SIG-M5 (cell line): ENCODE measurements around the gene TNRC6C.
"Not testable (repeated sequence)": the region's sequence is repeated elsewhere in the genome, so short reads cannot be mapped to it uniquely, and the experiment has no call there.

ENCODE experiments used
- DNase-seq: peaks from one replicate; lab custom pipeline; 2025; lab: John Stamatoyannopoulos, UW

The TNRC6C gene

DNA sequence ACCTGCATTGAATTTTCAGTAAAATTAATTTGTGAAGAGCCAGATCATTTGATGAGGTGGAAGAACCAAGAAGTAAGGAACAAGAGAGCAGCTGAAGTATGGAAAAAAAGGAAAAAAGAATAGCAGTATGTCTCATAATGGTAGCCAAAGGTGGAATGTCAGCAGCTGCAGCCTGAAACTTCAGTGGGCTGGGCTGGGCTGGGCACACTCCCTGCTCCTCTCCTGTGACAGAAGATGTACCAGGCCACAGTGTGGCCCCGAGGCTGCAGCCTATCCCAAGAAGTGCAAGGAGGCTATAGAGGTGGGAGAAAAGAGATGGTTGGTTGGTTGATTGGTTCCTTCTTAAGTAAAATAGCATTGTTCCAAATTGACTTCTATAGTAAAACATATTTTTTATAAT is 84.5 kb downstream of the TNRC6C start:
- DNase-seq = no peak

DNA sequence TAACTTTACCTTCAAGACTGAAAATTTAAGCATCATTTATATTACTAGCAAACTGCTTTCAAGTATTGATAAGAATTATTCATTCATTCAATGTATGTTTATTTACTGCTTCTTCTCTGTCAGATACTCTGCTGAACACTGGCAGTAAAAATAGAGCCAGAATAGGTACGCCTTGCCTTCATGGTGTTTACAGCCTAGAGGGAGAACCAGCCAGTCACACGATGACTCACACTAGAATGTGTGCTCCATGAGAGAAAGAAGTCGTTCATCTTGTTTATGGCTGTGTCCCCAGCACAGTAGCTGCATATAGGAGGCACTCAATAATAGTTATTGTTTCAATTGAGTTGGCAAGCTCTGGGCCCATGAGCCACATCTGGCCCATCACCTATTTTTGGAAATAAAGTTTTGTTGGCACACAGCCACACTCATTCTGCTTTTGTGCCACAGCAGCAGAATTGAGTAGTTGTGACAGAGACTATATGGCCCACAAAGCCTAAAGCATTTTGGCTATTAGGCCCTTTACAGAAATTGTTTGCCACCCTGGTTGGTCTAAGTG is 85.9 kb downstream of the TNRC6C start:
- DNase-seq = no peak

DNA sequence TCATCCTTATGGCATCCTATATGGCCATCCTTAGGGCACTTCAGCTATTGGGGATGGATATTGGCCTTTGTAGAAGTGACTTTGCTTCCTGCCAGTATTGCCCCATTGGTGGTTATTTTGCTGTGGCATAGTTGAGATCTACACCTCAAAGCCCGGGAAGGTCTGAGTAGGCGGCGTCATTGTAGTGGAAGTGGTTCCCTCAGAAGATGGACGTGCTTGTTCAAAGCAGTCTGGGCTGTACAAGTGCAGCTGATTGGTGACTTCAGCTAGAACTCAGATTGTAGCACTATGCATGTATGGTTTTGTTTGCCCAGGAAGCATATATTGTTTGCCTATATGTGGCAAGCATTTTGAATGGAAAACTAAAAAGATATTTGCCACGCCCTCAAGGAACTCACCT is 86.8 kb downstream of the TNRC6C start:
- no peak for DNase-seq

DNA sequence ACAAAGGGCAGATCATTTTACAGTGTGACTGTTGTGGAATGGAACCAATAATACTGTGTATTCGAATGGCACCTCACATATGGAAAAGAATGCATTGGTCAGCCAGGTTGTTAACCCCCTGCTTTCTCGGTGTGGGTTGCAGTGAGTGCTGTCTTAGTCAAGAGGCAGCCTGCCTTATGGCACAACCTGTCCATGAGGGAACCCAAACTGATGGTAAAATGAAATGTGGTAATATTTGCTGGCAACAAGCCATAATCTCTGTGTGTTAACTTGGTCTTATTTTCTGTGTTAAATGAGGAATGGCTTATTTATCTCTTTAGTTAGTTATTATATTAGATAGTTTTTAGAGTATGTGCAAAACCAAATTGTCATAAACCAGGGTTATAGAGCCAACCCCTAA is 88.4 kb downstream of the TNRC6C start:
- DNase-seq = no peak

DNA sequence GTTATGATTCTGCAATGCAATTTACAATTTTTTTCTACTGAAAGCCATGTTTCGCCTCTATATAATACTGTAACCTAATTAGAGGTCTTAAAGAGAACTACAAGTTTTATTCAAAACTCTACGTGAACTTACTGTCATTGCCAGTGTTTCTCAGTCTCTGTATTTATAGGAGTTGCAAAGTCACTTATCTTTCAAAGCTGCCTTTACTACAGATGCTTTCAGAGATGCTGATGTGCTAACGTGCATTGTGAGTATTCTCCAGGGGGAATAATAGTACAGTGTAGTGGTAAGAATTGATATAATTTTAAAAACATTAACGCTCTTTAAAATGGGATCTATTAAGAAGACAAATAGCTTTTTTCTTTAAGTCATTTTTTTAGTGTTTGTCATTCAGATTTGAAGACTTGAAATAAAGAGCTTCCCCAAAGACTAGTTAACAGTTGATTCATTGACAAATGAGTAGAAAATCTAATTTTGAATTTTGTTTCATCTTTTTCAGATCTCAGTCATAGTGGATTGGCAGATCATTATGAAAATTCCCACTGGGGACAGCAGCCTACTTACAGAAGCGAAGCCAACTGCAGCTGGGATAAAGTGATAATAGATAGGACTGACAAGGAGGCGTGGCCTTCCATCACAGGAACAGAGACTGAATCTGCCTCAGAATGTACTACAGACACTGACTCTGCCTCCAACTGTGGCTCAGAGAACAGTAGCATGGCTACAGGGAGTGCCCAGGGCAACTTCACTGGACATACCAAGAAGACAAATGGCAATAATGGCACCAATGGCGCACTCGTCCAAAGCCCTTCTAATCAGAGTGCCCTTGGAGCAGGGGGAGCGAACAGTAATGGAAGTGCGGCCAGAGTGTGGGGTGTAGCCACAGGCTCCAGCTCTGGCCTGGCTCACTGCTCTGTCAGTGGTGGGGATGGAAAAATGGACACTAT is 90.1 kb downstream of the TNRC6C start:
- DNase-seq = no peak

DNA sequence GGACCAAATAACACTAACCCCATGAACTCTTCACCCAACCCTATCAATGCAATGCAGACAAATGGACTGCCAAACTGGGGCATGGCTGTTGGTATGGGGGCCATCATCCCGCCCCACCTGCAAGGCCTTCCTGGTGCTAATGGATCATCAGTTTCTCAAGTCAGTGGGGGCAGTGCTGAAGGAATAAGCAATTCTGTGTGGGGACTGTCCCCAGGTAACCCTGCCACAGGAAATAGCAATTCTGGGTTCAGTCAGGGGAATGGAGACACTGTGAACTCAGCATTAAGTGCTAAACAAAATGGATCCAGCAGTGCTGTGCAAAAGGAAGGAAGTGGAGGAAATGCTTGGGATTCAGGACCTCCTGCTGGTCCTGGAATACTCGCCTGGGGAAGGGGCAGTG is 91.1 kb downstream of the TNRC6C start:
- DNase-seq = no peak

DNA sequence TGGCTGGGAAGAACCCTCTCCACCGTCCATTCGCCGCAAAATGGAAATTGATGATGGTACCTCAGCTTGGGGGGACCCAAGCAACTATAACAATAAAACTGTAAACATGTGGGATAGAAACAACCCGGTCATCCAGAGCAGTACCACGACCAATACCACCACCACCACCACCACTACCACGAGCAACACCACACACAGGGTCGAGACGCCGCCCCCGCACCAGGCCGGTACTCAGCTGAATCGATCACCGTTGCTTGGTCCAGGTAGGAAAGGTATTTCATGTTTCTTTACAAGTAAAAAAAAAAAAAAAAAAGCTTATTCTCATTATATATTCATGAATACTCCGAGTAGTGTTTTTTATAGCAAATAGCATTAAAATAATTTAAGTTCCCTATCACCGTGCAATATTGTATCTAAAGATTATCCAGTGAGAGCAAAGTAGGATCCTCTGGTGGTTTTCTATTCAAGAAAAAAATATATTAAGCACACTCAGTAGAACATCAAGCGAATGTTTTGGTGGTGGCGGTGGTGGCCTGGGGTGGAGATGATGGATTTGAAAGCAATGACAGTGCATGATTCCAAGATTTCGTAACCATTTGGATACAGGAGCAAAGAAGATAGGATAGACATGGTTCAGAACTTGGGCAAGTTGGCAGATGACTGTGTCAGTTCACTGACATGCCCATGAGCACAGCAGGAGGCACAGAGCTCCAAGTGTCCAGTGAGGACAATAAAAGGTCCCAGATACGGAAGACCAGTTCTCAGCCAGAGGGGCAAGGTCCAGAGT is 92.9 kb downstream of the TNRC6C start:
- DNase-seq = no peak

DNA sequence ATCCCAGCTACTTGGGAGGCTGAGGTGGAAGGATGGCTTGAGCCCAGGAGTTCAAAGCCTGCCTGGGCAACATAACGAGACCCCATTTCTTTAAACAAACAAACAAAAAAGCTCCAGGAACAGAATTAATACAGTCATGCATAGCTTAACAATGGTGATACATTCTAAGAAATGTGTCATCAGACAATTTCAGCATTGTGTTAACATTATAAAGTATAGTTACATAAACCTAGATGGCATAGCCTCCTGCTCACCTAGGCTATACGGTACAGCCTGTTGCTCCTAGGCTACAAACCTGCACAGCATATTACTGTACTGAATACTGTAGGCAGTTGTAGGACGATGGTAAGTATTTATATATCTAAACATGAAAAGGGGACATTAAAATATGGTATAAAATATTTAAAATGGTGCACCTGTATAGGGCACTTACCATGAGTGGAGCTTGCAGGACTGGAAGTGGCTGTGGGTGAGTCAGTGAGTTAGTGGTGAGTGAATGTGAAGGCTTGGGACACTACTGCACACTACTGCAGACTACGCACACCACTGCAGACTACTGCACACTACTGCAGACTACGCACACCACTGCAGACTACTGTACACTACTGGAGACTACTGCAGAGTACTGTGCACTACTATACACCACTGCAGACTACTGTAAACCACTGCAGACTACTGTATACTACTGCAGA is 95.4 kb downstream of the TNRC6C start:
- DNase-seq = no peak

DNA sequence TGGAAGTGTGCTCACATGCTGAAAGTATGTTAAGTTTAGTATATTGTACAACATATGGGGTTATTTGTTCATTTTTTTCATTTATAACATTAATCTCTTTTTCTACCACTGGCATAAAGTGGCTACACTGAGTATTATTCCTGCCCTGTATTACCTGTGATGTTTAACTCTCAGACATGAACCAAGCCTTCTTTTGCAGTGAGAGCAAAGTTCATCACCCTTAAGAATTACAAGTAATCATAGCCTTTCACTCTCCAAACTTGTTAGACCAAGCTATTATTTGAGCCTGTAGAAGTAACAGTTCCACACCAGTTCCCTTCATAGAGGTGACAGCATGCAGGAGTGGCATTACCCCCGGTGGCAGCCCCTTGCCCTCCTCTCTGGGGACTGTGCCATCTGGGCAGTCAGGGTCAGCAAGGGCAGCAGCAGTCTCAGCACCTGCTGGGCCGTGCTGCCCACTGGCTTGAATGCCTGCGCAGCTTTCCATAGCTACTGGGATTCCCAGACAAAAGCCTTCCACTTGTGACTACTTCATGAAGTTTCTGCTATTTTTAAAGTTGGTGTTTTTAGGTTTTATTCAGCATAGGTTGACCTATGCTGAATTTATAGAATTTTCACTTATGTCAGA is 98.7 kb downstream of the TNRC6C start:
- DNase-seq = no peak

DNA sequence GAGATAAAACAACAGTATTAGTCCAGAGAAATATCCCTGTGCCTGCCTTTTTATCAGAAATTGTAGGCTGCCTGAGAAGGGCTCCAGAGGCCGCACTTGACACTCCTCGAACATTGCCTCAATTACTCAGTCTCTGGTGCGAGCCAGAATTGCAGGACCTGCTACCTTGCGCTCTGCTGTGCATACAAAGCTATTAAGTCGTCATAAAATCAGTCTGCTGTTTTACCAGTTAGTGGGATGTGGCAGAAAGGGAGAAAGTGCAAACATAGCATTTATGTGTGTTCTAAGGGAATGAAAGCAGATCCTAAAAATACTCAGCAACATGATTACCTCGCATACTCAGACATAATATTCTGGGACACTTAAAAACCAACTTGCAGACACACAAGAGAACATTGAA is 99.5 kb downstream of the TNRC6C start:
- no peak for DNase-seq

- no peak for DNase-seq
Measured at GRCh38 chr17:78058581-78058980, 100.1 kb downstream of the TNRC6C start.

DNA sequence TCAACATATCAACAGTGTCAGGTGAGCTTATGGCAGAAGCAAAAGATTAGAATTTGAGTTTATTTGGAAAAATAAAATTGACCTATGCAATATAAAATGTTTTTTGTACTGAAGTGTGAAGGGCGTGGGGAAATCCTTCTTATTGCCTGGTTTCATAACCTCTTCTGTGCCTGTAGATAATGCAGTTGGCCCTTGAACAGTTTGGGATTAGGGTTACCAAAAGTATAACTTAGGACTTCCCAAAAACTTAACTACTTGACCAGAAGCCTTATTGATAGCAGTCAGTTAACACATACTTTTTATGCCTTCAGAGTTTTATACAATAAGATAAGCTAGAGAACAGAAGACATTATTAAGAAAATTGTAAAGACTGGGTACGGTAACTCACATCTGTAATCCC is 104.1 kb downstream of the TNRC6C start:
- DNase-seq = no peak

GRCh38 chr17:78063489-78063888 is 105.0 kb downstream of the TNRC6C start:
- no peak for DNase-seq

- DNase-seq = no peak
Measured at GRCh38 chr17:78064708-78065107, 106.2 kb downstream of the TNRC6C start.

DNA sequence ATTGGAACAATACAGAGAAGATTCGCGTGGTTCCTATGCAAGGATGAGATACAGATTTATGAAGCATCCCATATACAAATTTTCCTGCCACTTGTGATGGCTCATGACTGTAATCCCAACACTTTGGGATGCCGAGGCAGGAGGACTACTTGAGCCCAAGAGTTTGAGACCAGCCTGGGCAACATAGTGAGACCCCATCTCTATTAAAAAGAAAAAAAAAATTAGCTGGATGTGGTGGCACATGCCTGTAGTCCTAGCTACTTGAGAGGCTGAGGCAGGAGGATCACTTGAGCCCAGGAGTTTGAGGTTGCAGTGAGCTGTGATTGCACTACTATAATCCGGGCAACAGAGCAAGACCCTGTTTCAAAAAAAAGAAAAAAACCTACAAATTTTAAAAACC is 108.5 kb downstream of the TNRC6C start:
- DNase-seq = not testable (repeated sequence)

- no peak for DNase-seq
Measured at GRCh38 chr17:78069695-78070094, 111.2 kb downstream of the TNRC6C start.

DNA sequence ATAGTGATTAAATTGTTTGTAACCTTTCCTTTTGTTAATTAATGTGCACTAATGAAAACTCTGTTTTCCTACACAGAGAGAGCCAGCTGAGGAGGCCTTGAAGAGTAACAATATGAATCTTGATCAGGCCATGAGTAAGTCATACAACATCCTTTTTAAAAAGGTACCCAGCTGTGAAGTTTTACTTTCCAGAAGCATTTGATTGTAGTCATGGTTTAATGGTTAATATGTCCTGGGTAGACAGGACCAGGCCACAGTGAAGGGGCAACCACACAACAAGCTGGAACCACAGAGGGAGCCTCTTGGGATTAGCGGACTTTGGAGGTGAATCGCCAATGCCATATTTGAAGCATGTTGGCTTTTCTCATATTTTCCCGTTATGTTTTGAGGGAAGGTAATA is 114.5 kb downstream of the TNRC6C start:
- no peak for DNase-seq

DNA sequence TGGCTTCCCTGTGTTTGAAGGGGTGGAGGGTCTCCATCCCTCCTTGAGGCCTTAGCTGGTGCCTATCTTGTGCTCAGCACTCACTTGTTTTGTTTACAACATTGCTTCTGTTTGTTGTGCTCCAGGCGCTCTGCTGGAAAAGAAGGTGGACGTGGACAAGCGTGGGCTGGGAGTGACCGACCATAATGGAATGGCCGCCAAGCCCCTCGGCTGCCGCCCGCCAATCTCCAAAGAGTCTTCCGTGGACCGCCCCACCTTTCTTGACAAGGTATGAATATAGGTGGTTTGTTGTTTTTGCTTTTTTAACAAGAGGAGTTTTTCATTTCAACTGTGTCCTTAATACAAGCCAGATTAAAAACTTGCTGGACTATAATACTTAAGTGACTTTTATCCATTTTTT is 116.5 kb downstream of the TNRC6C start:
- no peak for DNase-seq

- no peak for DNase-seq
Measured at GRCh38 chr17:78075545-78075944, 117.0 kb downstream of the TNRC6C start.

DNA sequence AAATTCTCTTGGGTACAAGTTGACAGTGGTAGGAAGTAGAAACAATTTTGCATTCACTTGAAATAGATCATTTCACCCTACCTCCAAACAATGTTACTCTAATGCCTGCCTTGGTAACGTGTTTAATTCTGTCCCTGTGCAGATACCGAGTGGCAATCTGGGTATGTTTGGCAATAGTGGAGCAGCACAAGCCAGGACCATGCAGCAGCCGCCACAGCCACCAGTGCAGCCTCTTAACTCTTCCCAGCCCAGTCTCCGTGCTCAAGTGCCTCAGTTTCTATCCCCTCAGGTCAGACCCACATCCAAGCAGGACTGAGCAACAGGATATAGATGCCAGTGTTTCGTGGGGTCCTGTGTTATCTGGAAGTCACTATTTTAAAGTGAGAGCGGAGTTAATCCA is 120.8 kb downstream of the TNRC6C start:
- no peak for DNase-seq

DNA sequence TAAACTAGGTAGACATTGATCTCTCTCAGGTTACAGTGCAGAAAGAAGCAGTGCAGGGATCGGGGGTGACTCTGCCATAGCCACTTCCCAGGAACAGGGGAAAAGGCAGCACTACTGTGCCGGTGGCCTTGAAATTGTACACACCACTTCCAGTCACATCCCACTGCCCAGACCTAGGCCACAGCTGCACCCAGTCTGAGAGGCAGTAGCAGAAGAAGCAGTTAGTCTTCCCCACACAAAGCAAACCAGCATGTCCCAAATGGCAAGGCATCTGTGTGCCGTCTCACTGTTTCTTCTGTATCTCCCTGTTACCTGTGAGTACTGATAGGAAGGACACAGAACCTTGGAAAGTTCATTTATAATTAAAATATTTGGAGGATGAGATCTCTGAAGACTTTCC is 123.0 kb downstream of the TNRC6C start:
- DNase-seq = no peak

- DNase-seq = not testable (repeated sequence)
Measured at GRCh38 chr17:78082355-78082872, 123.9 kb downstream of the TNRC6C start.
